Tibial artery (tissue), 4 donors: ENCODE results near the gene OSTN.

Experiments
- DNase-seq, 2 donors: peaks; one replicate each; pipeline ENCODE4 v3.0.0-alpha.2; 2019
- H3K27ac ChIP-seq, 2 donors: fragments of 200-600 bp; sonication (generic) in 1 of 2; 1 replicate in 1 of 2; 2 replicates in 1 of 2; pipeline ENCODE4 v1.5.1; 2018 to 2019; ENCODE audit warnings: mild to moderate bottlenecking in 1 of 2
- H3K27me3 ChIP-seq, 2 donors: fragments of 200-600 bp; sonication (generic) in 1 of 2; one replicate each; pipeline versions ENCODE4 v1.5.1 to v1.6.0; 2016 to 2019
- H3K36me3 ChIP-seq, 3 donors: fragments of 200-600 bp; sonication (generic) in 2 of 3; one replicate each; pipeline ENCODE4 v1.5.1; 2016 to 2019; ENCODE audit warnings: mild to moderate bottlenecking in 2 of 3
- H3K4me1 ChIP-seq, 4 donors: fragments of 200-600 bp; sonication (generic) in 2 of 4; 1 replicate in 3 of 4; 2 replicates in 1 of 4; pipeline ENCODE4 v1.5.1; 2016 to 2019
- H3K4me3 ChIP-seq, 2 donors: fragments of 200-600 bp; sonication (generic) in 1 of 2; 1 replicate in 1 of 2; 2 replicates in 1 of 2; pipeline ENCODE4 v1.5.1; 2018 to 2019; ENCODE audit warnings: mild to moderate bottlenecking in 2 of 2
- H3K9me3 ChIP-seq, 3 donors: fragments of 200-600 bp; sonication (generic) in 1 of 3; one replicate each; pipeline ENCODE4 v1.5.1; 2016 to 2019
- intact Hi-C: fragments of 100-400 bp; cut with DNase I; formaldehyde crosslinking; loops from one replicate; pipeline ENCODE4 v1.15.0; 2023; ENCODE audit warnings: low total_unique reads
- TF ChIP-seq, protein P1 (sequence below), 2 experiments: fragments of 200-600 bp in 1 of 2; fragments of 450-650 bp in 1 of 2; IDR thresholded peaks; one replicate each; pipeline ENCODE4 v1.5.1; 2017 to 2019; ENCODE audit warnings: antibody characterized with exemption in 2 of 2, mild to moderate bottlenecking in 1 of 2, moderate library complexity in 1 of 2

OSTN gene

DNA sequence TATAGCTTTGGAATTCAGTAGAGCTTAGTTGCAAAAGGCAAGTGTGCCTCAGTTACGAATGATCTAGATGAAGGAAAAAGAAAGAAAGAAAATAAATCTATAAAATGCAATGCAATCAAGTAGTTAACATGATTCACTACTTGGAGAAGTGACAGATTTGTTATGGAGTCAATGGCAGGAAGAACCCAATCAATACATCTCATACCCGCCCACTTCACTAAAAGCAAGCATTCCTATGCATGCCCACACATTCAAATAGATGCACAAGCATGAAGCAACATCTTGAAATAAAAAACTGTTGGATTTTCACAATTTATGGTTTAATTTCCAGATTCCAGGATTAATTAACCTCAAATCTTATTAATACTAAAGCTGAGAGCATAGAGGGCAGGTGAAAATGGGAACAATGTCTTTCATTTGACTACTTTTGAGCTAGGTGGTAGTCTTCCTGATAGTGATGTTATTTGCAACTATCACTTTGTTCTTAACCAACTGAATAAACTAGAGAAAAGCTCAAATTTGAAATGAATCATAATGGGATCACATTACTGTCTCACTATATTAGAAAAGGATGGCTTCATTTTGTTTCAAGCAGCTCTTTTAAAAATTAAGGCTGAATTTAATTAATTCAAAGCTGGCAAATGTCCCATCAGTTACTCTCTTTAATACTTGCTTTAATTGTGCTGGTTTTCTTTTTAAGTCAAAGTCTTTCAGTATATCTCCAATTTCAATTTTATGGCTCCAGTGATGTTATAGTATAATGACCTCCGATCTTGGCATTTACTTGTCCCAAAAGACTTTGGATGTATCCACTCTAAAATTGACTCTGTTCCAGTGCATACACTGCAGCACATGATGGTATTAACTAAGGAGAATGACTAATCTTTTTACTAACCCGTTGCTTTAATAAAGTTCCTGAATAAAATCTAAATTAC lies 83.5 kb downstream of the OSTN start:
- no peak overlapping the region for H3K4me3 ChIP-seq
- no peaks in the 10 kb centered on the region for H3K27me3 ChIP-seq
- TF ChIP-seq, protein P1, sequence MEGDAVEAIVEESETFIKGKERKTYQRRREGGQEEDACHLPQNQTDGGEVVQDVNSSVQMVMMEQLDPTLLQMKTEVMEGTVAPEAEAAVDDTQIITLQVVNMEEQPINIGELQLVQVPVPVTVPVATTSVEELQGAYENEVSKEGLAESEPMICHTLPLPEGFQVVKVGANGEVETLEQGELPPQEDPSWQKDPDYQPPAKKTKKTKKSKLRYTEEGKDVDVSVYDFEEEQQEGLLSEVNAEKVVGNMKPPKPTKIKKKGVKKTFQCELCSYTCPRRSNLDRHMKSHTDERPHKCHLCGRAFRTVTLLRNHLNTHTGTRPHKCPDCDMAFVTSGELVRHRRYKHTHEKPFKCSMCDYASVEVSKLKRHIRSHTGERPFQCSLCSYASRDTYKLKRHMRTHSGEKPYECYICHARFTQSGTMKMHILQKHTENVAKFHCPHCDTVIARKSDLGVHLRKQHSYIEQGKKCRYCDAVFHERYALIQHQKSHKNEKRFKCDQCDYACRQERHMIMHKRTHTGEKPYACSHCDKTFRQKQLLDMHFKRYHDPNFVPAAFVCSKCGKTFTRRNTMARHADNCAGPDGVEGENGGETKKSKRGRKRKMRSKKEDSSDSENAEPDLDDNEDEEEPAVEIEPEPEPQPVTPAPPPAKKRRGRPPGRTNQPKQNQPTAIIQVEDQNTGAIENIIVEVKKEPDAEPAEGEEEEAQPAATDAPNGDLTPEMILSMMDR (IDR thresholded peaks at IDR 0.05) = no peak
- DNase-seq = no peak
- H3K36me3 ChIP-seq = no peaks in the 10 kb centered on the region
- H3K4me1 ChIP-seq = no peaks in the 10 kb centered on the region
- no peaks in the 10 kb centered on the region for H3K9me3 ChIP-seq
- intact Hi-C loops = no loop called here
- H3K27ac ChIP-seq = no peak overlapping the region

DNA sequence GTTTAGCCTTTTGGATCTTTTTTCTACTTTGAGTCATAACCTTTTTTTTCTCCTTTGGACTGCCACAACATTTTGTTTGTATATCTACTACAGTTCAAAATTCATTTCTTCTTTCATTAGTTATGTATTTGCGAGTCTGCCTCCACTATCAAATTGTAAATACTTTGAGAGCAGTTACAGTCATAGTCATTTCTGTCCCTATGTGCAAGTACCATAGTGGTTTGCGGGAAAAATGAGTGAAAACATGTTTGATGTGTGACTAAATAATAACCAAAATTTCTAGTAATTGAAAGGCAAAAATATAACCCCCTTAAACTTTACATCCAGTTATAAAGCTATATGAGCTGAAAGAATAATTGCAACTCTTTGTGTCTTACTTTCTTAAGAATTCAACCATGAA lies 84.4 kb downstream of the OSTN start:
- TF ChIP-seq, protein P1 (IDR thresholded peaks at IDR 0.05) = no peak
- no peaks in the 10 kb centered on the region for H3K36me3 ChIP-seq
- intact Hi-C loops = no loop called here
- DNase-seq = no peak
- no peaks in the 10 kb centered on the region for H3K4me1 ChIP-seq
- no peak overlapping the region for H3K4me3 ChIP-seq
- H3K9me3 ChIP-seq = no peaks in the 10 kb centered on the region
- H3K27ac ChIP-seq = no peak overlapping the region
- no peaks in the 10 kb centered on the region for H3K27me3 ChIP-seq

DNA sequence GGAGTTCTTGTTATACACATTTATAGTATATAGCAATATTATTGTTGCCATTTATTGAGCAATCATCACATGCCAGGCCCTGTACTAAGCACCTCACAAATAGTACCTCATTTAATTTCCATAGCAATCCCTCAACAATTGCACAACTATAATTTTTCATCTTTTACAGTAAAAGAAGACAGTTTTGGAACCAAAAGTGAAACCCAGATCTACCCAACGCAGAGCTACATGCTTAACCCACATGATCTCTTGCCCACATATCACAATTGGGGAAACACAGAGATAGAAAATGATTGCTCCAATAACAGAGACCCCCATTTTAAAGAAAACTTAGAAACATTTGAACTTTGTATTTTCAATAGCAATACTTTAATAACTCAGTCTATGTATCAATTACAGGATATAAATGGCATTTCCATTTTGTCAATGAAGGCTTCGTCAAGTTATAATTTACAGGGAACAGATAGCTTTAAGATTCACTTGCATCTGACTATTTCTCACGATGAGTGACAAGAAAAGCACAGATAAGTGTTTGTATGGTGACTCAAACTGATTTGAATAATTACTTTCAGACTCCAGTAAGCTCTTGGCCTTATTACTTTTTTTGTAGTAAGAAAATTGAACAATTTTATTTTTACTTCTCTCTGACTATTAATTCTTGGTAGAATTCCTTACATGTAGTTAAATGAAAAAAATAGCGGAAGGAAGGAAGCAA lies 91.4 kb downstream of the OSTN start:
- Histone ChIP-seq H3K4me1 (no peaks in the 10 kb centered on the region), H3K9me3 (no peaks in the 10 kb centered on the region), H3K27me3 (no peaks in the 10 kb centered on the region), H3K4me3 (no peak overlapping the region), H3K27ac (no peak overlapping the region), H3K36me3 (no peaks in the 10 kb centered on the region)
- no peak for DNase-seq
- TF ChIP-seq, protein P1 (IDR thresholded peaks at IDR 0.05) = no peak
- intact Hi-C loops = no loop called here

DNA sequence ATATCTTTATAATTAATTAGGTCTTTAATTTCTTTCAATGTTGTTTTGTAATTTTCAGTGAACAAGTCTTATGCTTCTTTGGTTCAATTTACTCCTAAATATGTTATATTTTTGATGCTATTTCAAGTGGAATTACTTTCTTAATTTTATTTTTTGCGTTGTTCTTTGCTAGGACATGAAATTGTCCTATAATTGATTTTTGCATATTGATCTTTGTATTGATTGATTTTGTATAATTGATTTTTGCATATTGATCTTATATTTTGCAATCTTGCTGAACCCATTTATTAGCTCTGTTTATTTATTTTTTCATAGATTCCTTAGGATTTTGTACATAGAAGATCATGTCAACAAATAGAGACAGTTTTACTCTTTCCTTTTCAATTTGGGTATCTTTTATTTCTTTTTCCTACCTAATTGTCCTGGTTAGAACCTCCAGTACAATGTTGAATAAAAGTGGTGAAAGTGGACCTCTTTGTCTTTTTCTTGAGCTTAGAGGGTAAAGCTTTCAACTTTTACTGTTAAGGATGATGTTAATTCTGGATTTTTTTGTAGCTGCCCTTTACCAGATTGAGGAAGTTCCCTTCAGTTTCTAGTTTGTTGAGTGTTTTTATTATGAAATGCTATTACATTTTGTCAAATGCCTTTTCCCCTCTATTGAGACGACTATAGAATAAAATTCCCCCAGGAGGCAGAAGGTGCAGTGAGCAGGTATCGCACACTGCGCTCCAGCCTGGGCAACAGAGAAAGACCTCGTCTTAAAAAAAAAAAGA lies 93.4 kb downstream of the OSTN start:
- TF ChIP-seq, protein P1 (IDR thresholded peaks at IDR 0.05) = no peak
- no peaks in the 10 kb centered on the region for H3K36me3 ChIP-seq
- intact Hi-C loops = no loop called here
- no peaks in the 10 kb centered on the region for H3K9me3 ChIP-seq
- no peaks in the 10 kb centered on the region for H3K4me1 ChIP-seq
- H3K27me3 ChIP-seq = no peaks in the 10 kb centered on the region
- no peak overlapping the region for H3K4me3 ChIP-seq
- no peak for DNase-seq
- H3K27ac ChIP-seq = no peak overlapping the region

DNA sequence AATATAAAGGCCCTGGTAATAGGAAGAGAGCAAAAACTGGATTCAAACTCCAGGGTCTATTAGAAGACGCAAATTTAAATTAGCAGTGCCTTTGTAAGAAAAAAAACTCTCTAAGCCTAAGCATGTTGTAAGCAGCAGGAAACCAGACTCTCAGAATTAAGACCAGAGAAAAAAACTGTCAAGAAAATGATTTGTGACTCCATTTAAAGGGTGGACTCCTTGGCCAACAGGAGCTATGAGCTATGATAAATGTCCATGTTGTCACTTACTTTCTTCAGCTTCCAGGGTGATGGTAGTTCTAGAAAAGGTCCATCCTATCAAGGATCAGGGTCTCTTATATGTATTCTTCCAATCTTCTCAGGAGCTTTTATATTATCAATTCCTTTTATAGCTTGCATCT lies 95.2 kb downstream of the OSTN start:
- intact Hi-C loops = no loop called here
- no peaks in the 10 kb centered on the region for H3K27me3 ChIP-seq
- no peak overlapping the region for H3K4me3 ChIP-seq

More for the DNA sequence above, 95.2 kb downstream of the OSTN start:
- Histone ChIP-seq H3K4me1 (no peaks in the 10 kb centered on the region), H3K27ac (no peak overlapping the region), H3K9me3 (no peaks in the 10 kb centered on the region), H3K36me3 (no peaks in the 10 kb centered on the region)
- TF ChIP-seq, protein P1 (IDR thresholded peaks at IDR 0.05) = no peak
- DNase-seq = no peak
